Caco-2 (cell line): Measurements from ENCODE around the gene DPEP2. TPM values are rescaled to one million over a fixed set of nuclear protein-coding genes. Genes with fewer than 3 reads are reported as not detected.
"Not testable (repeated sequence)": the region's sequence is repeated elsewhere in the genome, so short reads cannot be mapped to it uniquely, and the experiment has no call there.

Experiments used
- BruUV-seq: library from RNA; stranded (reverse); fragments of 400-500 nt; replicated peaks from 2 replicates; lab custom pipeline; 2021; lab: Mats Ljungman, UMichigan
- CTCF ChIA-PET: fragments of 300-600 bp; sonication (Branson Sonifier 250); formaldehyde crosslinking; loops from one replicate; lab custom pipeline; 2022; ENCODE audit warnings: antibody characterized with exemption; lab: Charles Lee
- POLR2A ChIA-PET: fragments of 300-600 bp; sonication (Branson Sonifier 250); formaldehyde crosslinking; loops from one replicate; lab custom pipeline; 2022; ENCODE audit warnings: antibody characterized with exemption; lab: Charles Lee
- DNase-seq, 2 experiments: peaks; one replicate each; pipeline versions ENCODE4 v3.0.0 to v3.0.0-alpha.2; 2020 to 2022
- H3K27me3 ChIP-seq: replicated peaks from 2 replicates; pipeline ENCODE4 v1.6.0; 2011; ENCODE audit warnings: low read length; ENCODE audit not compliant: control insufficient read depth, insufficient read depth
- H3K36me3 ChIP-seq: 2 replicates; pipeline ENCODE4 v1.5.1; 2011; ENCODE audit warnings: low read length; ENCODE audit not compliant: control insufficient read depth, insufficient read depth
- H3K4me1 ChIP-seq: fragments of 250-450 bp; sonication (Bioruptor Pico); 2 replicates; pipeline ENCODE4 v1.5.1; 2020; ENCODE audit warnings: mild to moderate bottlenecking
- H3K4me3 ChIP-seq: 2 replicates; pipeline ENCODE4 v1.5.1; 2011; ENCODE audit warnings: low read depth, mild to moderate bottlenecking, control low read depth, low read length
- H3K9me3 ChIP-seq: fragments of 250-450 bp; sonication (Bioruptor Pico); 2 replicates; pipeline ENCODE4 v1.5.1; 2020; ENCODE audit warnings: mild to moderate bottlenecking, moderate library complexity
- H3K27ac Mint-ChIP-seq: one replicate; pipeline ENCODE4 v1.8.0; 2022; ENCODE audit warnings: mixed read lengths; ENCODE audit not compliant: unreplicated experiment
- H3K27me3 Mint-ChIP-seq: one replicate; pipeline ENCODE4 v1.8.0; 2022; ENCODE audit warnings: mixed read lengths; ENCODE audit not compliant: insufficient read depth, unreplicated experiment
- H3K36me3 Mint-ChIP-seq: one replicate; pipeline ENCODE4 v1.8.0; 2022; ENCODE audit warnings: mild to moderate bottlenecking, mixed read lengths; ENCODE audit not compliant: insufficient read depth, unreplicated experiment
- H3K4me1 Mint-ChIP-seq: one replicate; pipeline ENCODE4 v1.8.0; 2022; ENCODE audit warnings: low read depth, mixed read lengths; ENCODE audit not compliant: unreplicated experiment
- H3K4me3 Mint-ChIP-seq: one replicate; pipeline ENCODE4 v1.8.0; 2022; ENCODE audit warnings: mild to moderate bottlenecking, moderate library complexity, mixed read lengths; ENCODE audit not compliant: unreplicated experiment
- H3K9me3 Mint-ChIP-seq: one replicate; pipeline ENCODE4 v1.8.0; 2022; ENCODE audit warnings: mixed read lengths; ENCODE audit not compliant: unreplicated experiment
- CTCF ChIP-seq, 2 experiments: fragments of 200-600 bp in 1 of 2; IDR thresholded peaks; 1 replicate in 1 of 2; 2 replicates in 1 of 2; pipeline versions ENCODE4 v1.5.1 to v1.8.0; 2011 to 2022; ENCODE audit warnings: antibody characterized with exemption in 1 of 2, control low read depth in 1 of 2, inconsistent platforms in 1 of 2, low read depth in 1 of 2, low read length in 1 of 2, mild to moderate bottlenecking in 1 of 2, moderate library complexity in 1 of 2; ENCODE audit not compliant: insufficient read depth in 1 of 2, severe bottlenecking in 1 of 2, unreplicated experiment in 1 of 2
- intact Hi-C: fragments of 100-400 bp; cut with micrococcal nuclease; formaldehyde crosslinking; loops from one replicate; pipeline ENCODE4 v1.10.0; 2022; ENCODE audit not compliant: unreplicated experiment
- total RNA-seq: library from RNA; stranded (reverse); gene quantifications from 2 replicates; pipeline ENCODE4 v1.2.3, GENCODE V29; 2022

Gene DPEP2
- total RNA-seq, 1 experiment from 2014 or later: not detected

- intact Hi-C loops: no loop called here
- Histone ChIP-seq H3K4me1 (peaks cover 7% of the 10 kb centered on the region), H3K9me3 (no peaks in the 10 kb centered on the region), H3K27me3 (no peaks in the 10 kb centered on the region), H3K4me3 (no peak overlapping the region), H3K36me3 (no peaks in the 10 kb centered on the region)
- CTCF ChIA-PET: no interaction called here
- Mint-ChIP-seq H3K27ac (no peak overlapping the region), H3K4me1 (no peaks in the 10 kb centered on the region), H3K9me3 (no peaks in the 10 kb centered on the region), H3K27me3 (no peaks in the 10 kb centered on the region), H3K4me3 (no peak overlapping the region), H3K36me3 (no peaks in the 10 kb centered on the region)
- no TSS peak for BruUV-seq
- POLR2A ChIA-PET: no interaction called here
- no peak for TF ChIP-seq CTCF (IDR thresholded peaks at IDR 0.05; ENCODE audit: insufficient read depth in 1 of 2, low read depth in 1 of 2, low read length in 1 of 2, severe bottlenecking in 1 of 2, unreplicated experiment in 1 of 2)
- DNase-seq: no peak
Observed at GRCh38 chr16:67996666-67997065, 2.6 kb downstream of the DPEP2 start.

- DNase-seq: no peak
- POLR2A ChIA-PET: no interaction called here
- Mint-ChIP-seq H3K27me3 (no peaks in the 10 kb centered on the region), H3K27ac (no peak overlapping the region), H3K4me1 (no peaks in the 10 kb centered on the region), H3K36me3 (no peaks in the 10 kb centered on the region), H3K4me3 (no peak overlapping the region), H3K9me3 (no peaks in the 10 kb centered on the region)
- H3K9me3 ChIP-seq: no peaks in the 10 kb centered on the region
- H3K27me3 ChIP-seq: no peaks in the 10 kb centered on the region
- H3K4me1 ChIP-seq: peaks cover 7% of the 10 kb centered on the region
- intact Hi-C loops: no loop called here
- CTCF ChIA-PET: interaction anchor here (0.6 kb wide), 1 partner anchor 620 kb away, joined by 5 read pairs; no protein-coding TSS in a partner anchor
- H3K36me3 ChIP-seq: no peaks in the 10 kb centered on the region
- BruUV-seq: no TSS peak
- no peak overlapping the region for H3K4me3 ChIP-seq
- no peak for TF ChIP-seq CTCF (IDR thresholded peaks at IDR 0.05; ENCODE audit: insufficient read depth in 1 of 2, low read depth in 1 of 2, low read length in 1 of 2, severe bottlenecking in 1 of 2, unreplicated experiment in 1 of 2)
Observed at GRCh38 chr16:67995423-67995822, 3.9 kb downstream of the DPEP2 start.

- H3K9me3 ChIP-seq, H3K27ac Mint-ChIP-seq, H3K4me1 Mint-ChIP-seq, H3K27me3 Mint-ChIP-seq, H3K4me1 ChIP-seq, BruUV-seq, intact Hi-C loops, H3K9me3 Mint-ChIP-seq, H3K27me3 ChIP-seq, DNase-seq, H3K4me3 Mint-ChIP-seq, H3K36me3 Mint-ChIP-seq, H3K36me3 ChIP-seq, H3K4me3 ChIP-seq: not testable (repeated sequence)
- CTCF ChIA-PET: interaction anchor here (0.5 to 1.0 kb wide), 9 partner anchors 12 to 873 kb away, joined by 3 to 12 read pairs (median 3); partner anchors contain the start of genes DDX28 and DUS2
- POLR2A ChIA-PET: interaction anchor here (0.6 kb wide), 2 partner anchors 28 to 59 kb away, joined by 3 to 5 read pairs; no protein-coding TSS in a partner anchor
Observed at GRCh38 chr16:67994040-67994408, 5.3 kb downstream of the DPEP2 start.
